ENCODE results near the gene CACNA1C.

GRCh38 chr12:2614341-2614740, 561.6 kb downstream of the CACNA1C start:
- TF ChIP-seq CTCF (IDR thresholded peaks at IDR 0.05) (no peak), POLR2A (IDR thresholded peaks at IDR 0.05) (no peak), POLR2AphosphoS5 (IDR thresholded peaks at IDR 0.05) (no peak), EP300 (IDR thresholded peaks at IDR 0.05) (no peak)

Measured in upper lobe of left lung (tissue), 4 donors.